ENCODE results near the gene C13orf46. TPM values are rescaled to one million over a fixed set of nuclear protein-coding genes. Genes with fewer than 3 reads are reported as not detected.

C13orf46 gene
- total and polyA plus RNA-seq, 2 of the 8 experiments (the other 6 are each of a cell fraction or from before 2014, with no cell fraction given): 0.23 to 0.28 TPM

DNA sequence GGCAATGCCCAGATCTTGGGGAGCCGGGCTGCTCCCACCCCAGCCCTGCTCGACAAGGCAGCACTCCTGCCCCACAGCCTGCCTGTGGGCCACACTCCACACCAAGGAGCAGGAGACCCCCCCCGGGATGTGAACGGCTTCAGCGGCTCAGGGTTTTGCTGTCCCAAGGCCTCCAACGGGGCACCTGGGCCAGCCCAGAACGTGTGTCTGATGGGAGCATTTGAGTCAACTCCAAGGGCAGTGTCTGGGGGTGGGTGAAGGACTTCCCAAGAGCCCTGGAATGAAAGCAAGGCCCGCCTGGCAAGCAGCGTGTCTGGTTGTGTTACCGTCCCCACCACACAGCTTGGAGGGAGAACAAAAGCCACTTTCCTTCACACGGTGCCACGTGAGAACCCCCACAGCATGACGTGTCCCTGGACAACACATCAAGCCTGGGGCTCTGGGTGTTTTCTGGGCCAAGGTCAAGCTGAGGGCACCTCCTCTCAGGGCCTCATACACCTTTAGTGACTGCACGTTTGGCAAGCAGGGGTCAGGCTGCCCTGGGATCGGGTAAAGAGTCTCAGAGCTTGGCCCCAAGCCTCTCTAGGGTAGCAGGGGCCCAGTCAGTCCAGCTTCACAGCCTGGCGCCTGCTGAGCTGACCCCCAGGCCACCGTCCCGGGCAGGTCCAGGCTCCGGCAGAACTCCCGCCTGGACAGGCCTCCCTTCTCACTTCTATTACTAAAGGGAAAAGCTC, 6.0 kb downstream of the C13orf46 start:
- no peak overlapping the region for H3K4ac ChIP-seq (replicated peaks; ENCODE audit: insufficient read length, low read depth, low read length)
- no peak for FAIRE-seq
- 93% methylated on average over 18 of the region's 20 CpGs; no CpG with 5 or more reads in 1 of the 2 experiments for WGBS, 2 experiments (ENCODE audit: extremely low coverage in 1 of 2, insufficient coverage in 1 of 2, insufficient read length in 1 of 2, insufficient replicate concordance in 2 of 2, low coverage in 1 of 2, low lambda C conversion rate in 2 of 2, missing lambda C conversion rate in 1 of 2)
- no peak for TF ChIP-seq RAD21 (IDR thresholded peaks at IDR 0.05 in 1 of 2, conservative IDR thresholded peaks at IDR 0.05 in 1 of 2; ENCODE audit: low read depth in 2 of 2, low read length in 2 of 2)
- TF ChIP-seq EGR1 (IDR thresholded peaks at IDR 0.05; ENCODE audit: borderline replicate concordance, low read depth, low read length): no peak
- TF ChIP-seq MAFK (IDR thresholded peaks at IDR 0.05; ENCODE audit: low read depth, low read length): no peak
- no peak for TF ChIP-seq TCF12 (IDR thresholded peaks at IDR 0.05; ENCODE audit: low read depth, low read length)
- TF ChIP-seq ASH2L (IDR thresholded peaks at IDR 0.05; ENCODE audit: low read length): no peak
- TF ChIP-seq SP1 (IDR thresholded peaks at IDR 0.05; ENCODE audit: low read depth, low read length): no peak

More for the DNA sequence above, 6.0 kb downstream of the C13orf46 start:
- Histone ChIP-seq H2AK5ac (ENCODE audit: low read depth, low read length) (no peak overlapping the region), H3K9me3 (ENCODE audit: insufficient read depth in 2 of 2, low read depth in 1 of 2, low read length in 1 of 2) (peaks cover 22 to 25% of the 10 kb centered on the region in 2 experiments; a peak in 3 of 4 replicates), H4K91ac (replicated peaks; ENCODE audit: insufficient read length, low read length) (no peak overlapping the region), H2BK20ac (ENCODE audit: low read length) (no peak overlapping the region), H3K23ac (ENCODE audit: insufficient read length) (no peak overlapping the region), H2BK5ac (ENCODE audit: low read depth, low read length) (no peak overlapping the region), H3K23me2 (ENCODE audit: low read depth, low read length) (peaks cover 13% of the 10 kb centered on the region; the same call in 1 of the 2 replicates), H2BK15ac (ENCODE audit: low read length) (no peak overlapping the region), H3K4me2 (ENCODE audit: insufficient read depth in 1 of 2, low read depth in 2 of 2, low read length in 2 of 2) (no peak overlapping the region), H3K4me1 (replicated peaks in 1 of 4; ENCODE audit: control insufficient read depth in 3 of 4, insufficient read depth in 4 of 4, low read length in 3 of 4) (no peaks in the 10 kb centered on the region), H3K14ac (ENCODE audit: insufficient read length) (no peak overlapping the region), H2BK120ac (replicated peaks; ENCODE audit: low read depth, low read length) (no peak overlapping the region), H3K9ac (replicated peaks in 1 of 4; ENCODE audit: extremely low read depth in 1 of 4, low read depth in 3 of 4, low read length in 3 of 4) (no peak overlapping the region), H3K27ac (ENCODE audit: low read depth, low read length) (no peak overlapping the region), H3K56ac (replicated peaks; ENCODE audit: insufficient read length, low read depth, low read length) (no peak overlapping the region), H3K4me3 (ENCODE audit: extremely low read depth in 1 of 4, insufficient read depth in 2 of 4, low read depth in 3 of 4, low read length in 4 of 4) (no peak overlapping the region), H4K5ac (ENCODE audit: insufficient read length, low read depth, low read length) (no peak overlapping the region), H2BK12ac (ENCODE audit: low read depth, low read length) (no peak overlapping the region), H4K20me1 (replicated peaks in 1 of 2; ENCODE audit: control insufficient read depth in 1 of 2, insufficient read depth in 2 of 2, low read length in 2 of 2) (peaks cover 0 to 8% of the 10 kb centered on the region in 2 experiments), H3K79me2 (ENCODE audit: control insufficient read depth in 1 of 2, insufficient read depth in 2 of 2, low read length in 2 of 2) (no peaks in the 10 kb centered on the region), H3K27me3 (replicated peaks in 1 of 4; ENCODE audit: control insufficient read depth in 3 of 4, extremely low read depth in 1 of 4, insufficient read depth in 3 of 4, low read length in 3 of 4) (no peaks in the 10 kb centered on the region), H3K79me1 (ENCODE audit: low read depth, low read length) (no peaks in the 10 kb centered on the region), H3K36me3 (ENCODE audit: control insufficient read depth in 2 of 4, insufficient read depth in 4 of 4, low read length in 3 of 4) (no peaks in the 10 kb centered on the region), H3K18ac (ENCODE audit: extremely low read depth, low read length) (no peak overlapping the region), H2AFZ (ENCODE audit: low read length) (no peak overlapping the region), H4K8ac (ENCODE audit: extremely low read depth, insufficient read depth, low read length) (no peak overlapping the region)
- ChIA-PET POLR2A (ENCODE audit: partially characterized antibody) (no interaction called here), CTCF (ENCODE audit: partially characterized antibody) (interaction anchor here (1.0 to 2.4 kb wide), 2 partner anchors 135 to 145 kb away, joined by 3 to 8 read pairs; no protein-coding TSS in a partner anchor)
- DNase-seq (ENCODE audit: low read depth in 1 of 2, low spot score in 2 of 2): no peak

Measured in H1 (cell line).